T-cell (primary cell): ENCODE measurements around the gene RBBP5. TPM values are rescaled to one million over a fixed set of nuclear protein-coding genes. Genes with fewer than 3 reads are reported as not detected.

ENCODE experiments used
- ATAC-seq, 4 experiments: fragments of 200-7000 bp in 3 of 4; fragments of 150-1000 bp in 1 of 4; cut with Tn5 transposase; replicated peaks in 1 of 4; 1 replicate in 3 of 4; 2 replicates in 1 of 4; pipeline ENCODE4 v1.10.0; 2021; ENCODE audit warnings: moderate library complexity in 3 of 4, mild to moderate bottlenecking in 2 of 4, moderate number of reproducible peaks in 1 of 4
- CTCF ChIA-PET, 2 donors: fragments of 300-600 bp; sonication (Branson Sonifier 250); formaldehyde crosslinking; loops; one replicate each; lab custom pipeline; 2022; ENCODE audit warnings: antibody characterized with exemption in 2 of 2; lab: Charles Lee
- POLR2A ChIA-PET, 2 donors: fragments of 300-600 bp; sonication (Branson Sonifier 250); formaldehyde crosslinking; loops; one replicate each; lab custom pipeline; 2022; ENCODE audit warnings: antibody characterized with exemption in 2 of 2; lab: Charles Lee
- DNase-seq, 35 experiments: peaks; one replicate each; pipeline versions ENCODE4 v3.0.0 to v3.0.0-alpha.2; 2013 to 2023
- H3K27ac ChIP-seq: one replicate; pipeline ENCODE4 v1.5.1; 2013; ENCODE audit warnings: low read length
- H3K27me3 ChIP-seq, 2 experiments: replicated peaks in 1 of 2; 1 replicate in 1 of 2; 2 replicates in 1 of 2; pipeline versions ENCODE4 v1.6.1 to v1.7.0; 2013; ENCODE audit warnings: low read length in 1 of 2, mixed read lengths in 1 of 2; ENCODE audit not compliant: control insufficient read depth in 2 of 2, insufficient read depth in 2 of 2; ENCODE audit errors: extremely low read depth in 1 of 2
- H3K36me3 ChIP-seq, 2 donors: 1 replicate in 1 of 2; 2 replicates in 1 of 2; pipeline versions ENCODE4 v1.6.1 to v1.7.0; 2013; ENCODE audit warnings: low read length in 1 of 2; ENCODE audit not compliant: control insufficient read depth in 2 of 2, insufficient read depth in 1 of 2; ENCODE audit errors: extremely low read depth in 1 of 2
- H3K4me1 ChIP-seq, 2 experiments: 1 replicate in 1 of 2; 2 replicates in 1 of 2; pipeline versions ENCODE4 v1.6.1 to v1.7.0; 2013; ENCODE audit warnings: low read length in 2 of 2, mixed read lengths in 1 of 2; ENCODE audit not compliant: insufficient read depth in 2 of 2, control insufficient read depth in 1 of 2; ENCODE audit errors: extremely low read depth in 1 of 2
- H3K4me3 ChIP-seq, 2 donors: 1 replicate in 1 of 2; 2 replicates in 1 of 2; pipeline versions ENCODE4 v1.5.1 to v1.7.0; 2013; ENCODE audit warnings: mild to moderate bottlenecking in 2 of 2, low read length in 1 of 2, moderate library complexity in 1 of 2; ENCODE audit not compliant: control insufficient read depth in 1 of 2; ENCODE audit errors: extremely low read depth in 1 of 2
- H3K9me3 ChIP-seq: 2 replicates; pipeline ENCODE4 v1.7.0; 2013
- H3K27ac Mint-ChIP-seq, 2 donors: one replicate each; pipeline ENCODE4 v1.8.0; 2020 to 2021; ENCODE audit warnings: mild to moderate bottlenecking in 2 of 2, mixed read lengths in 2 of 2
- H3K27me3 Mint-ChIP-seq, 2 donors: one replicate each; pipeline ENCODE4 v1.8.0; 2021 to 2022; ENCODE audit warnings: mixed read lengths in 2 of 2
- H3K36me3 Mint-ChIP-seq: one replicate; pipeline ENCODE4 v1.8.0; 2021; ENCODE audit warnings: mixed read lengths
- H3K4me1 Mint-ChIP-seq, 3 donors: one replicate each; pipeline ENCODE4 v1.8.0; 2020 to 2022; ENCODE audit warnings: mixed read lengths in 3 of 3, mild to moderate bottlenecking in 1 of 3
- H3K4me3 Mint-ChIP-seq, 3 donors: one replicate each; pipeline ENCODE4 v1.8.0; 2020 to 2022; ENCODE audit warnings: mild to moderate bottlenecking in 3 of 3, mixed read lengths in 3 of 3, moderate library complexity in 3 of 3
- H3K9me3 Mint-ChIP-seq, 3 donors: one replicate each; pipeline ENCODE4 v1.8.0; 2020 to 2022; ENCODE audit warnings: mixed read lengths in 3 of 3
- WGBS: methylation state at CpG from one replicate; pipeline ENCODE4 v1.1.5; 2013; ENCODE audit warnings: missing lambda C conversion rate; ENCODE audit not compliant: insufficient coverage; 5-methylcytosine and 5-hydroxymethylcytosine counted together
- total RNA-seq, 35 experiments: library from RNA in 6 of 35; stranded (reverse) in 6 of 35; fragments of 120-200 nt in 1 of 35; gene quantifications; one replicate each; pipeline versions ENCODE4 v1.2.1 to v1.2.4 and lab custom pipeline; 2013 to 2026

The RBBP5 gene
- total RNA-seq, 5 donors from 2014 or later (not counting 1 experiment from before 2014, with no cell fraction given) = 13.9 to 24.3 (median 22.3) TPM

DNA sequence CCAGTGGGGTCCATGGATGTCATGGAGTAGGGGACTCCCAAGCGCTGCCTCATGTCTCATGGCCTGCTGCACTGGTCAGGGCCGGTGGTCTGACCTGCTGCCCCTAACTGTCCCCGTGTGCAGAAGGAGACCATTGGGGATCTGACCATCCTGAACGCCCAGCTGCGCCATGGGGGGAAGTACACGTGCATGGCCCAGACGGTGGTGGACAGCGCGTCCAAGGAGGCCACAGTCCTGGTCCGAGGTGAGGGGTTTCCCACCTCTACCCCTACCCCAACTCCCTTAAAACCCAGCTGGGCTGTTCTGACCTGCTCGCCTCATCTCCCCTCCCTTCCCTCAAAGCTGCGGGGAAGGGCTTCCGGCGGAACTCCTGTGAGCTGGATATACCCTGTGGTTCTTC is 56.1 kb downstream of the RBBP5 start:
- POLR2A ChIA-PET = no interaction called here

DNA sequence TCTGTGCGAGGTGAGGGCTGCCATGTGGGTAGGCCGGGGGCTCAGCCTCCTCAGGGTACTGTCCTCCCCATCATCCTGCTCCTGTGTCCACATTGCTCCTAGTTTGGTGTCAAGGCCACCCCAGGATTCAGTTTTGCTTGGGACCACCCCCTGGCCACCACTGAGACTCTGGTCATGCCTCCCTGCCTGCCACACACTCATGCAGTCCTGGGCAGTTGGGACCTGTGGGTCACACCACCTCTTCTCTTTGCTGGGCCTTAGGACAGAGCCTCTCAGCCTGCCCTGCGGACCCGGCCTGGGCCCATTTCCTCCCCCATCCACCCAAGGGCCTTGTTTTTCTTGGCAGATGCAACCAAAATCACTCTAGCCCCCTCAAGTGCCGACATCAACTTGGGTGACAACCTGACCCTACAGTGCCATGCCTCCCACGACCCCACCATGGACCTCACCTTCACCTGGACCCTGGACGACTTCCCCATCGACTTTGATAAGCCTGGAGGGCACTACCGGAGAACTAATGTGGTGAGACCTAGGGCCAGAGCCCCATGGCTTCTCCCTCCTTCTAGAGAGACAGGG is 56.9 kb downstream of the RBBP5 start:
- 79% methylated on average over 8 of the region's 9 CpGs for WGBS
- no peak overlapping the region for H3K4me3 Mint-ChIP-seq
- H3K36me3 Mint-ChIP-seq = no peaks in the 10 kb centered on the region
- H3K9me3 Mint-ChIP-seq = no peaks in the 10 kb centered on the region
- no peak overlapping the region for H3K4me3 ChIP-seq
- H3K36me3 ChIP-seq = no peaks in the 10 kb centered on the region
- no peak overlapping the region for H3K27ac ChIP-seq
- no peak overlapping the region for H3K27ac Mint-ChIP-seq
- H3K27me3 Mint-ChIP-seq = no peaks in the 10 kb centered on the region
- H3K9me3 ChIP-seq = no peaks in the 10 kb centered on the region
- peaks cover 0 to 7% of the 10 kb centered on the region in 2 experiments for H3K4me1 ChIP-seq
- no peaks in the 10 kb centered on the region for H3K4me1 Mint-ChIP-seq
- POLR2A ChIA-PET = no interaction called here
- CTCF ChIA-PET = no interaction called here
- peaks cover 0 to 7% of the 10 kb centered on the region in 2 experiments for H3K27me3 ChIP-seq
- no peak for ATAC-seq
- DNase-seq = no peak

More for the DNA sequence above, 56.1 kb downstream of the RBBP5 start:
- no peaks in the 10 kb centered on the region for H3K36me3 Mint-ChIP-seq
- Histone ChIP-seq H3K27ac (no peak overlapping the region), H3K36me3 (no peaks in the 10 kb centered on the region), H3K4me3 (no peak overlapping the region), H3K4me1 (peaks cover 0 to 7% of the 10 kb centered on the region in 2 experiments), H3K9me3 (no peaks in the 10 kb centered on the region), H3K27me3 (peaks cover 0 to 7% of the 10 kb centered on the region in 2 experiments)
- DNase-seq = no peak
- H3K9me3 Mint-ChIP-seq = no peaks in the 10 kb centered on the region
- no peak for ATAC-seq
- CTCF ChIA-PET = no interaction called here
- WGBS = 92% methylated on average over 12 of the region's 14 CpGs
- no peak overlapping the region for H3K27ac Mint-ChIP-seq
- H3K4me3 Mint-ChIP-seq = no peak overlapping the region
- no peaks in the 10 kb centered on the region for H3K4me1 Mint-ChIP-seq
- no peaks in the 10 kb centered on the region for H3K27me3 Mint-ChIP-seq

DNA sequence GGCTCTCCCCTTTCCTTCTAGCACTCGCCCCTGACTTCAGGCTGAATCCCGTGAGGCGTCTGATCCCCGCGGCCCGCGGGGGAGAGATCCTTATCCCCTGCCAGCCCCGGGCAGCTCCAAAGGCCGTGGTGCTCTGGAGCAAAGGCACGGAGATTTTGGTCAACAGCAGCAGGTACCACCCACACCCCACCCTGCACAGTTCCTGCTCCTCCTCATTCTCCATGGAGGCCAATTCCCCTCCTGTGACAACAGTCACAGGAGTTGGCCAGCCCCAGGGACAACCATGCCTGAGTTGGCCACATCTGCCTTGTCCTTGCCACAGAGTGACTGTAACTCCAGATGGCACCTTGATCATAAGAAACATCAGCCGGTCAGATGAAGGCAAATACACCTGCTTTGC is 57.5 kb downstream of the RBBP5 start:
- Mint-ChIP-seq H3K27me3 (no peaks in the 10 kb centered on the region), H3K27ac (no peak overlapping the region), H3K4me3 (no peak overlapping the region), H3K36me3 (no peaks in the 10 kb centered on the region), H3K4me1 (no peaks in the 10 kb centered on the region), H3K9me3 (no peaks in the 10 kb centered on the region)
- Histone ChIP-seq H3K27me3 (peaks cover 0 to 7% of the 10 kb centered on the region in 2 experiments), H3K4me1 (peaks cover 0 to 7% of the 10 kb centered on the region in 2 experiments), H3K9me3 (no peaks in the 10 kb centered on the region), H3K4me3 (no peak overlapping the region), H3K27ac (no peak overlapping the region), H3K36me3 (no peaks in the 10 kb centered on the region)
- ChIA-PET CTCF (no interaction called here), POLR2A (no interaction called here)
- DNase-seq (no peak), ATAC-seq (no peak)
- WGBS = 94% methylated on average over 11 of the region's 11 CpGs

DNA sequence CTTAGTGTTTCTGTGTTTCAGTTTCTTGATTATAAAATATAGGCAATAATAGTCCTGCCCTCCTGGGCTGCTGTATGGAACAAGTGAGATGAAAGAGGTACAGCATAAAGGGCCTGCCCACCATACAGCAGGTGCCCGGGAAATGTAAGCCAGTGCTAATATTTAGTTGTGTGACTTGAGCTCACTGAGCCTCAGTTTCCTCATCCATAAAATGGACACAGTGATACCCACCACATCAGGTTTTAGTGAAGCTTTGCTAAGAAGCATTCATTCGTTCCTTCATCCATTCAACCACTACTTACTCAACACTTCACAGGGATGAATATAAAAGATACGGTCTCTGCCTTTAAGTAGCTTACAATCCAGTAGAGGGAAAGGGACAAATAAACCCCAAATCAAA is 58.9 kb downstream of the RBBP5 start:
- H3K9me3 Mint-ChIP-seq = no peaks in the 10 kb centered on the region
- H3K4me3 Mint-ChIP-seq = no peak overlapping the region
- H3K27me3 Mint-ChIP-seq = no peaks in the 10 kb centered on the region
- H3K27ac ChIP-seq = no peak overlapping the region
- POLR2A ChIA-PET = no interaction called here
- H3K36me3 ChIP-seq = no peaks in the 10 kb centered on the region
- H3K4me1 ChIP-seq = peaks cover 0 to 7% of the 10 kb centered on the region in 2 experiments
- H3K9me3 ChIP-seq = no peaks in the 10 kb centered on the region
- peaks cover 0 to 7% of the 10 kb centered on the region in 2 experiments for H3K27me3 ChIP-seq
- CTCF ChIA-PET = interaction anchor here (1.1 to 2.3 kb wide), 2 partner anchors 74 to 86 kb away, joined by 4 to 11 read pairs; no protein-coding TSS in a partner anchor
- no peak overlapping the region for H3K27ac Mint-ChIP-seq
- no peaks in the 10 kb centered on the region for H3K36me3 Mint-ChIP-seq
- ATAC-seq = no peak
- H3K4me1 Mint-ChIP-seq = no peaks in the 10 kb centered on the region
- DNase-seq = no peak
- WGBS = no CpG with 5 or more reads among the region's 3 CpGs
- no peak overlapping the region for H3K4me3 ChIP-seq

- WGBS = 93% methylated on average over 8 of the region's 8 CpGs
- no peaks in the 10 kb centered on the region for H3K4me1 Mint-ChIP-seq
- ChIA-PET CTCF (interaction anchor here (0.8 to 2.3 kb wide), 11 partner anchors 8 to 522 kb away, joined by 3 to 11 read pairs (median 4); no protein-coding TSS in a partner anchor), POLR2A (no interaction called here)
- peaks cover 0 to 7% of the 10 kb centered on the region in 2 experiments for H3K27me3 ChIP-seq
- H3K4me3 ChIP-seq = no peak overlapping the region
- no peaks in the 10 kb centered on the region for H3K27me3 Mint-ChIP-seq
- no peak overlapping the region for H3K27ac Mint-ChIP-seq
- no peaks in the 10 kb centered on the region for H3K9me3 ChIP-seq
- H3K4me1 ChIP-seq = peaks cover 0 to 7% of the 10 kb centered on the region in 2 experiments
- ATAC-seq (no peak), DNase-seq (no peak)
- no peaks in the 10 kb centered on the region for H3K9me3 Mint-ChIP-seq
- no peaks in the 10 kb centered on the region for H3K36me3 ChIP-seq
- no peak overlapping the region for H3K27ac ChIP-seq
- no peaks in the 10 kb centered on the region for H3K36me3 Mint-ChIP-seq
- no peak overlapping the region for H3K4me3 Mint-ChIP-seq
Measured at GRCh38 chr1:205062319-205062718, 59.5 kb downstream of the RBBP5 start.

- CTCF ChIA-PET = interaction anchor here (0.6 to 2.3 kb wide), 23 partner anchors 8 to 521 kb away, joined by 3 to 11 read pairs (median 4); no protein-coding TSS in a partner anchor
Measured at GRCh38 chr1:205061665-205062069, 60.1 kb downstream of the RBBP5 start.

More at GRCh38 chr1:205061665-205062069, 60.1 kb downstream of the RBBP5 start:
- POLR2A ChIA-PET = interaction anchor here in 1 of 2 donors (0.7 kb wide), 1 partner anchor 663 kb away, joined by 3 read pairs; no protein-coding TSS in a partner anchor
- peaks cover 0 to 7% of the 10 kb centered on the region in 2 experiments for H3K27me3 ChIP-seq
- H3K27ac Mint-ChIP-seq = no peak overlapping the region
- no peaks in the 10 kb centered on the region for H3K27me3 Mint-ChIP-seq
- H3K4me1 ChIP-seq = peaks cover 0 to 7% of the 10 kb centered on the region in 2 experiments
- DNase-seq (peak; percentile 47 to 80 (median 68)), ATAC-seq (peak; percentile 66 to 80 (median 70))
- H3K9me3 ChIP-seq = no peaks in the 10 kb centered on the region
- H3K27ac ChIP-seq = no peak overlapping the region
- H3K4me3 ChIP-seq = no peak overlapping the region
- no peak overlapping the region for H3K4me3 Mint-ChIP-seq
- no peaks in the 10 kb centered on the region for H3K36me3 ChIP-seq
- no peaks in the 10 kb centered on the region for H3K9me3 Mint-ChIP-seq
- H3K4me1 Mint-ChIP-seq = no peaks in the 10 kb centered on the region
- H3K36me3 Mint-ChIP-seq = no peaks in the 10 kb centered on the region
- WGBS = 32% methylated on average over 8 of the region's 13 CpGs
